H1 (cell line): ENCODE results near the gene ICAM5. TPM values are rescaled to one million over a fixed set of nuclear protein-coding genes. Genes with fewer than 3 reads are reported as not detected.

ENCODE experiments used
- CTCF ChIA-PET: fragments of 300-600 bp; sonication (Branson Sonifier 250); formaldehyde crosslinking; loops from one replicate; lab custom pipeline; 2021; ENCODE audit not compliant: partially characterized antibody; lab: Charles Lee
- POLR2A ChIA-PET: fragments of 300-600 bp; sonication (Branson Sonifier 250); formaldehyde crosslinking; loops from one replicate; lab custom pipeline; 2021; ENCODE audit warnings: inconsistent platforms; ENCODE audit not compliant: partially characterized antibody; lab: Charles Lee
- DNase-seq, 2 experiments: peaks; one replicate each; pipeline versions ENCODE4 v3.0.0 to v3.0.0-alpha.2; 2010 to 2022; ENCODE audit warnings: low spot score in 2 of 2, low read depth in 1 of 2, mixed read lengths in 1 of 2
- FAIRE-seq: peaks from 2 replicates; lab custom pipeline; 2011; peaks lifted over from hg19 to GRCh38; lab: Jason Lieb, UNC
- H2AFZ ChIP-seq: 2 replicates; pipeline ENCODE4 v1.8.1; 2012; ENCODE audit warnings: low read length, inconsistent platforms
- H2AK5ac ChIP-seq: 2 replicates; pipeline ENCODE4 v1.6.1; 2013; ENCODE audit warnings: low read depth, low read length
- H2BK120ac ChIP-seq: replicated peaks from 2 replicates; pipeline ENCODE3; 2013; ENCODE audit warnings: low read depth, low read length, inconsistent platforms
- H2BK12ac ChIP-seq: 2 replicates; pipeline ENCODE4 v1.6.1; 2013; ENCODE audit warnings: low read depth, low read length
- H2BK15ac ChIP-seq: 2 replicates; pipeline ENCODE4 v1.6.1; 2013; ENCODE audit warnings: low read length
- H2BK20ac ChIP-seq: 2 replicates; pipeline ENCODE4 v1.6.1; 2013; ENCODE audit warnings: low read length
- H2BK5ac ChIP-seq: 2 replicates; pipeline ENCODE4 v1.6.1; 2013; ENCODE audit warnings: low read depth, low read length
- H3K14ac ChIP-seq: 2 replicates; pipeline ENCODE4 v1.6.1; 2013; ENCODE audit warnings: inconsistent platforms; ENCODE audit not compliant: insufficient read length
- H3K18ac ChIP-seq: 2 replicates; pipeline ENCODE4 v1.6.1; 2013; ENCODE audit warnings: low read length; ENCODE audit errors: extremely low read depth
- H3K23ac ChIP-seq: 2 replicates; pipeline ENCODE4 v1.6.1; 2013; ENCODE audit warnings: inconsistent platforms; ENCODE audit not compliant: insufficient read length
- H3K23me2 ChIP-seq: 2 replicates; pipeline ENCODE4 v1.6.1; 2013; ENCODE audit warnings: low read depth, low read length
- H3K27ac ChIP-seq: 2 replicates; pipeline ENCODE4 v1.6.1; 2011; ENCODE audit warnings: low read depth, low read length, inconsistent platforms
- H3K27me3 ChIP-seq, 4 experiments: replicated peaks in 1 of 4; 1 replicate in 1 of 4; 2 replicates in 3 of 4; pipeline versions ENCODE4 v1.6.1 to v1.8.1; 2011 to 2013; ENCODE audit warnings: low read length in 3 of 4, mild to moderate bottlenecking in 3 of 4, inconsistent platforms in 2 of 4, mixed read lengths in 2 of 4, moderate library complexity in 1 of 4; ENCODE audit not compliant: control insufficient read depth in 3 of 4, insufficient read depth in 3 of 4; ENCODE audit errors: extremely low read depth in 1 of 4
- H3K36me3 ChIP-seq, 4 experiments: 2 replicates each; pipeline versions ENCODE4 v1.6.1 to v1.8.1; 2011 to 2013; ENCODE audit warnings: mild to moderate bottlenecking in 4 of 4, low read length in 3 of 4, moderate library complexity in 2 of 4, control low read depth in 1 of 4, inconsistent platforms in 1 of 4; ENCODE audit not compliant: insufficient read depth in 4 of 4, control insufficient read depth in 2 of 4
- H3K4ac ChIP-seq: replicated peaks from 2 replicates; pipeline ENCODE3; 2013; ENCODE audit warnings: low read length, low read depth, mixed read lengths, inconsistent platforms; ENCODE audit not compliant: insufficient read length
- H3K4me1 ChIP-seq, 4 experiments: replicated peaks in 1 of 4; 1 replicate in 1 of 4; 2 replicates in 3 of 4; pipeline versions ENCODE4 v1.6.1 to v1.8.1; 2011 to 2013; ENCODE audit warnings: low read length in 3 of 4, inconsistent platforms in 2 of 4, mixed read lengths in 1 of 4; ENCODE audit not compliant: insufficient read depth in 4 of 4, control insufficient read depth in 3 of 4
- H3K4me2 ChIP-seq, 2 experiments: 2 replicates each; pipeline versions ENCODE4 v1.6.1 to v1.8.1; 2011 to 2013; ENCODE audit warnings: low read depth in 2 of 2, low read length in 2 of 2, control low read depth in 1 of 2, inconsistent platforms in 1 of 2, mild to moderate bottlenecking in 1 of 2; ENCODE audit not compliant: insufficient read depth in 1 of 2
- H3K4me3 ChIP-seq, 4 experiments: fragments of 200-600, 300-600 bp in 1 of 4; sonication (generic), shearing (Covaris generic), sonication (Bioruptor Twin) in 1 of 4; 2 replicates each; pipeline versions ENCODE4 v1.5.1 to v1.8.1; 2011 to 2016; ENCODE audit warnings: low read length in 4 of 4, low read depth in 3 of 4, control low read depth in 2 of 4, inconsistent platforms in 2 of 4, mild to moderate bottlenecking in 2 of 4, mixed read lengths in 1 of 4, moderate library complexity in 1 of 4; ENCODE audit not compliant: insufficient read depth in 2 of 4; ENCODE audit errors: extremely low read depth in 1 of 4
- H3K56ac ChIP-seq: replicated peaks from 2 replicates; pipeline ENCODE3; 2013; ENCODE audit warnings: low read depth, mild to moderate bottlenecking, mixed read lengths, low read length, inconsistent platforms; ENCODE audit not compliant: insufficient read length
- H3K79me1 ChIP-seq: 2 replicates; pipeline ENCODE4 v1.6.1; 2013; ENCODE audit warnings: low read depth, low read length, control low read depth
- H3K79me2 ChIP-seq, 2 experiments: 2 replicates each; pipeline versions ENCODE4 v1.6.1 to v1.8.1; 2012 to 2013; ENCODE audit warnings: low read length in 2 of 2, mild to moderate bottlenecking in 2 of 2, inconsistent platforms in 1 of 2; ENCODE audit not compliant: insufficient read depth in 2 of 2, control insufficient read depth in 1 of 2
- H3K9ac ChIP-seq, 4 experiments: replicated peaks in 1 of 4; 1 replicate in 1 of 4; 2 replicates in 3 of 4; pipeline versions ENCODE4 v1.6.1 to v1.8.1; 2011 to 2013; ENCODE audit warnings: low read depth in 3 of 4, low read length in 3 of 4, control low read depth in 2 of 4, mild to moderate bottlenecking in 2 of 4, moderate library complexity in 2 of 4, inconsistent platforms in 1 of 4; ENCODE audit errors: extremely low read depth in 1 of 4
- H3K9me3 ChIP-seq, 2 experiments: 2 replicates each; pipeline versions ENCODE4 v1.6.1 to v1.8.1; 2012 to 2013; ENCODE audit warnings: mild to moderate bottlenecking in 2 of 2, moderate library complexity in 2 of 2, control low read depth in 1 of 2, inconsistent platforms in 1 of 2, low read depth in 1 of 2, low read length in 1 of 2, mixed read lengths in 1 of 2; ENCODE audit not compliant: insufficient read depth in 2 of 2
- H4K20me1 ChIP-seq, 2 experiments: replicated peaks in 1 of 2; 2 replicates each; pipeline versions ENCODE3 to v1.8.1; 2011 to 2013; ENCODE audit warnings: inconsistent platforms in 2 of 2, low read length in 2 of 2, mild to moderate bottlenecking in 1 of 2; ENCODE audit not compliant: insufficient read depth in 2 of 2, control insufficient read depth in 1 of 2
- H4K5ac ChIP-seq: 2 replicates; pipeline ENCODE4 v1.6.1; 2013; ENCODE audit warnings: low read length, low read depth, mixed read lengths, inconsistent platforms; ENCODE audit not compliant: insufficient read length
- H4K8ac ChIP-seq: 2 replicates; pipeline ENCODE4 v1.8.0; 2013; ENCODE audit warnings: mild to moderate bottlenecking, moderate library complexity, low read length, inconsistent platforms; ENCODE audit not compliant: insufficient read depth; ENCODE audit errors: extremely low read depth
- H4K91ac ChIP-seq: replicated peaks from 2 replicates; pipeline ENCODE3; 2013; ENCODE audit warnings: low read length, mixed read lengths, inconsistent platforms; ENCODE audit not compliant: insufficient read length
- BCL11A ChIP-seq, 2 experiments: IDR thresholded peaks; one replicate each; pipeline ENCODE4 v1.6.1; 2011; ENCODE audit warnings: low read depth in 2 of 2, low read length in 2 of 2, mild to moderate bottlenecking in 2 of 2
- BRCA1 ChIP-seq: IDR thresholded peaks from 2 replicates; pipeline ENCODE4 v1.6.1; 2012; ENCODE audit warnings: low read depth, low read length, improper control_type of control experiment
- CHD2 ChIP-seq: IDR thresholded peaks from 2 replicates; pipeline ENCODE4 v1.6.1; 2012; ENCODE audit warnings: low read length, improper control_type of control experiment
- FOSL1 ChIP-seq: IDR thresholded peaks from 2 replicates; pipeline ENCODE4 v1.6.1; 2011; ENCODE audit warnings: mild to moderate bottlenecking, low read depth, low read length, moderate library complexity; ENCODE audit not compliant: insufficient read depth
- TAF1 ChIP-seq: IDR thresholded peaks from 2 replicates; pipeline ENCODE4 v1.6.1; 2011; ENCODE audit warnings: mild to moderate bottlenecking, low read depth, low read length
- WGBS, 2 experiments: shearing (Covaris generic) in 1 of 2; methylation state at CpG; one replicate each; pipeline versions ENCODE4 v1.1.6 to v1.1.7; 2013 to 2015; ENCODE audit warnings: low lambda C conversion rate in 2 of 2, mixed read lengths in 2 of 2, inconsistent platforms in 1 of 2, low coverage in 1 of 2, missing lambda C conversion rate in 1 of 2; ENCODE audit not compliant: insufficient replicate concordance in 2 of 2, insufficient coverage in 1 of 2, insufficient read length in 1 of 2; ENCODE audit errors: extremely low coverage in 1 of 2, missing lambda C conversion rate in 1 of 2; 5-methylcytosine and 5-hydroxymethylcytosine counted together
- polyA plus RNA-seq, 7 experiments: library from polyadenylated mRNA; depleted of rRNA in 3 of 7; stranded (reverse) in 5 of 7; unstranded in 2 of 7; fragments of >200 nt in 5 of 7; fragments of 200-250 nt in 2 of 7; gene quantifications; 1 replicate in 5 of 7; 2 replicates in 1 of 7; 4 replicates in 1 of 7; pipeline versions ENCODE4 v1.2.1 to v1.2.3, GENCODE V29; 2011 to 2013; ENCODE audit warnings: missing spikeins in 2 of 7, mixed read lengths in 2 of 7
- total RNA-seq: library from RNA; stranded (reverse); fragmentation: NEBNext Ultra II Directional; extraction: Animal tissue kit (Norgen Biotek cat#: 25700); gene quantifications from 2 replicates; pipeline ENCODE4 v1.2.1, GENCODE V29; 2021
- TF ChIP-seq, protein P1 (sequence below): IDR thresholded peaks from 2 replicates; pipeline ENCODE4 v1.6.1; 2012; ENCODE audit warnings: inconsistent platforms
- TF ChIP-seq, protein P2 (sequence below): IDR thresholded peaks from 2 replicates; pipeline ENCODE4 v1.6.1; 2012; ENCODE audit warnings: inconsistent platforms

Gene ICAM5
- total and polyA plus RNA-seq, 2 of the 8 experiments (the other 6 are each of a cell fraction or from before 2014, with no cell fraction given): 3.9 to 4.8 TPM

GRCh38 chr19:10317045-10317856 is 27.5 kb downstream of the ICAM5 start:
- WGBS, 2 experiments: 97% methylated on average over 16 of the region's 29 CpGs; no CpG with 5 or more reads in 1 of the 2 experiments
- DNase-seq: no peak
- Histone ChIP-seq H4K5ac (no peak overlapping the region), H3K4me3 (no peak overlapping the region), H3K27ac (no peak overlapping the region), H3K9ac (no peak overlapping the region), H2BK12ac (no peak overlapping the region), H3K79me2 (no peaks in the 10 kb centered on the region), H3K79me1 (no peaks in the 10 kb centered on the region; the same call in 1 of the 2 replicates), H3K4ac (no peak overlapping the region), H3K18ac (no peak overlapping the region), H3K9me3 (no peaks in the 10 kb centered on the region), H4K91ac (no peak overlapping the region), H2AK5ac (no peak overlapping the region), H3K4me2 (no peak overlapping the region), H2BK120ac (no peak overlapping the region), H3K23me2 (peaks cover 3% of the 10 kb centered on the region; the same call in 1 of the 2 replicates), H3K14ac (no peak overlapping the region), H3K27me3 (no peaks in the 10 kb centered on the region; a peak in 1 of 7 replicates), H2BK15ac (no peak overlapping the region), H2BK20ac (no peak overlapping the region), H2BK5ac (no peak overlapping the region), H2AFZ (no peak overlapping the region), H3K56ac (no peak overlapping the region), H4K8ac (no peak overlapping the region; the same call in 1 of the 2 replicates), H3K4me1 (no peaks in the 10 kb centered on the region; a peak in 1 of 7 replicates), H4K20me1 (peaks cover 0 to 7% of the 10 kb centered on the region in 2 experiments), H3K36me3 (peaks cover 12 to 38% (median 30%) of the 10 kb centered on the region in 4 experiments), H3K23ac (no peak overlapping the region)
- TF ChIP-seq, protein P1, sequence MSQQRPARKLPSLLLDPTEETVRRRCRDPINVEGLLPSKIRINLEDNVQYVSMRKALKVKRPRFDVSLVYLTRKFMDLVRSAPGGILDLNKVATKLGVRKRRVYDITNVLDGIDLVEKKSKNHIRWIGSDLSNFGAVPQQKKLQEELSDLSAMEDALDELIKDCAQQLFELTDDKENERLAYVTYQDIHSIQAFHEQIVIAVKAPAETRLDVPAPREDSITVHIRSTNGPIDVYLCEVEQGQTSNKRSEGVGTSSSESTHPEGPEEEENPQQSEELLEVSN: no peak
- TF ChIP-seq TAF1 (no peak), FOSL1 (no peak), BRCA1 (no peak), BCL11A (IDR thresholded peaks at IDR 0.05; ENCODE audit: low read depth in 2 of 2, low read length in 2 of 2) (no peak), CHD2 (no peak)
- TF ChIP-seq, protein P2, sequence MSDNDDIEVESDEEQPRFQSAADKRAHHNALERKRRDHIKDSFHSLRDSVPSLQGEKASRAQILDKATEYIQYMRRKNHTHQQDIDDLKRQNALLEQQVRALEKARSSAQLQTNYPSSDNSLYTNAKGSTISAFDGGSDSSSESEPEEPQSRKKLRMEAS: no peak
- ChIA-PET CTCF (interaction anchor here (1.0 to 2.5 kb wide), 5 partner anchors 18 to 119 kb away, joined by 3 to 11 read pairs (median 3); no protein-coding TSS in a partner anchor), POLR2A (interaction anchor here (0.7 to 11.4 kb wide), 8 partner anchors 7 to 369 kb away, joined by 3 to 104 read pairs (median 4); partner anchors contain the start of genes ICAM1, ICAM5 and RAVER1)
- no peak for FAIRE-seq
